GM12878 (cell line): ENCODE results near the gene AMHR2. TPM values are rescaled to one million over a fixed set of nuclear protein-coding genes. Genes with fewer than 3 reads are reported as not detected.

ENCODE experiments used
- ATAC-seq: fragments of 200-7000 bp; cut with Tn5 transposase; 3 replicates; pipeline ENCODE4 v1.9.1; 2020; ENCODE audit warnings: mild to moderate bottlenecking, moderate library complexity
- BruUV-seq: library from RNA; stranded (reverse); fragments of 400-500 nt; replicated peaks from 2 replicates; lab custom pipeline; 2021; lab: Mats Ljungman, UMichigan
- CTCF ChIA-PET: fragments of 300-600 bp; sonication (Branson Sonifier 250); formaldehyde crosslinking; extraction: SDS; loops from one replicate; lab custom pipeline; 2021; ENCODE audit warnings: inconsistent platforms; lab: Yijun Ruan, JAX
- POLR2A ChIA-PET: fragments of 350-600 bp; formaldehyde crosslinking; extraction: SDS; loops from one replicate; lab custom pipeline; 2021; ENCODE audit warnings: inconsistent platforms; lab: Charles Lee
- RAD21 ChIA-PET: fragments of 300-600 bp; sonication (Branson Sonifier 250); formaldehyde crosslinking; loops from one replicate; lab custom pipeline; 2023; ENCODE audit warnings: antibody characterized with exemption; ENCODE audit not compliant: unreplicated experiment; lab: Charles Lee
- SMC1A ChIA-PET: fragments of 300-600 bp; sonication (Branson Sonifier 250); formaldehyde crosslinking; loops from one replicate; lab custom pipeline; 2023; ENCODE audit not compliant: unreplicated experiment, uncharacterized antibody; lab: Charles Lee
- DNase-seq: peaks from one replicate; pipeline ENCODE4 v3.0.0-alpha.2; 2011; ENCODE audit warnings: low read depth, low spot score
- FAIRE-seq: peaks from 3 replicates; lab custom pipeline; 2011; peaks lifted over from hg19 to GRCh38; lab: Jason Lieb, UNC
- H2AFZ ChIP-seq: 2 replicates; pipeline ENCODE4 v1.6.0; 2011; ENCODE audit warnings: low read depth, low read length, control low read depth; ENCODE audit not compliant: control insufficient read depth
- H3K27ac ChIP-seq: 2 replicates; pipeline ENCODE4 v1.5.1; 2011; ENCODE audit warnings: control low read depth; ENCODE audit not compliant: control insufficient read depth, insufficient read depth
- H3K27me3 ChIP-seq, 2 experiments: replicated peaks in 1 of 2; 2 replicates each; pipeline versions ENCODE4 v1.6.0 to v1.6.1; 2011; ENCODE audit warnings: low read length in 1 of 2; ENCODE audit not compliant: control insufficient read depth in 2 of 2, insufficient read depth in 2 of 2
- H3K36me3 ChIP-seq, 2 experiments: 2 replicates each; pipeline ENCODE4 v1.5.1; 2011; ENCODE audit warnings: low read length in 1 of 2; ENCODE audit not compliant: control insufficient read depth in 2 of 2, insufficient read depth in 2 of 2
- H3K4me1 ChIP-seq: 2 replicates; pipeline ENCODE4 v1.6.1; 2011; ENCODE audit warnings: mild to moderate bottlenecking, low read length, moderate library complexity, mixed read lengths; ENCODE audit not compliant: control insufficient read depth, insufficient read depth
- H3K4me2 ChIP-seq: 2 replicates; pipeline ENCODE4 v1.6.0; 2011; ENCODE audit warnings: control low read depth; ENCODE audit not compliant: control insufficient read depth, insufficient read depth
- H3K4me3 ChIP-seq: fragments of 200-600 bp; sonication (generic); 2 replicates; pipeline ENCODE4 v1.5.1; 2016
- H3K79me2 ChIP-seq: 2 replicates; pipeline ENCODE4 v1.6.0; 2011; ENCODE audit warnings: low read length; ENCODE audit not compliant: control insufficient read depth, insufficient read depth
- H3K9ac ChIP-seq: 2 replicates; pipeline ENCODE4 v1.8.0; 2011; ENCODE audit warnings: low read length, control low read depth, mixed read lengths; ENCODE audit not compliant: control insufficient read depth, insufficient read depth
- H3K9me3 ChIP-seq: replicated peaks from 3 replicates; pipeline ENCODE4 v1.5.1; 2011; ENCODE audit warnings: mild to moderate bottlenecking, low read length; ENCODE audit not compliant: control insufficient read depth, insufficient read depth
- H4K20me1 ChIP-seq: 2 replicates; pipeline ENCODE4 v1.6.0; 2011; ENCODE audit not compliant: control insufficient read depth, insufficient read depth
- ASH2L ChIP-seq: fragments of 300-600, 200-600 bp; sonication (generic); IDR thresholded peaks from 2 replicates; pipeline ENCODE4 v1.6.1; 2017; ENCODE audit warnings: low read depth, mild to moderate bottlenecking, borderline replicate concordance
- CREB1 ChIP-seq: IDR thresholded peaks from 2 replicates; pipeline ENCODE4 v1.6.1; 2012; ENCODE audit warnings: low read depth, mild to moderate bottlenecking, inconsistent platforms
- ELK1 ChIP-seq: IDR thresholded peaks from 2 replicates; pipeline ENCODE4 v1.6.1; 2012; ENCODE audit warnings: low read depth, low read length, improper control_type of control experiment
- HDAC6 ChIP-seq: fragments of 200-600 bp; sonication (generic); IDR thresholded peaks from one replicate; pipeline ENCODE4 v1.8.0; 2017; ENCODE audit warnings: antibody characterized with exemption; ENCODE audit not compliant: unreplicated experiment
- IKZF2 ChIP-seq, 2 experiments: fragments of 450-650 bp; IDR thresholded peaks; 2 replicates each; pipeline ENCODE4 v1.6.1; 2017; ENCODE audit warnings: mild to moderate bottlenecking in 2 of 2, moderate library complexity in 2 of 2
- MAX ChIP-seq: IDR thresholded peaks from 2 replicates; pipeline ENCODE4 v1.6.1; 2012; ENCODE audit warnings: low read depth, low read length, improper control_type of control experiment
- MTA3 ChIP-seq: IDR thresholded peaks from 2 replicates; pipeline ENCODE4 v1.6.1; 2012; ENCODE audit warnings: low read length, inconsistent platforms, borderline replicate concordance
- NR2F1 ChIP-seq: fragments of 450-650 bp; conservative IDR thresholded peaks from 2 replicates; pipeline ENCODE4 v1.6.1; 2017; ENCODE audit warnings: mild to moderate bottlenecking
- PKNOX1 ChIP-seq: fragments of 450-650 bp; IDR thresholded peaks from 2 replicates; pipeline ENCODE4 v1.6.1; 2016; ENCODE audit warnings: mild to moderate bottlenecking
- PRDM15 ChIP-seq: fragments of 450-650 bp; formaldehyde crosslinking; IDR thresholded peaks from 2 replicates; pipeline ENCODE4 v1.4.0; 2020; ENCODE audit warnings: mild to moderate bottlenecking, moderate library complexity
- RB1 ChIP-seq: fragments of 450-650 bp; formaldehyde crosslinking; IDR thresholded peaks from 2 replicates; pipeline ENCODE4 v1.6.1; 2017; ENCODE audit warnings: mild to moderate bottlenecking, borderline replicate concordance
- RBBP5 ChIP-seq: fragments of 200-600 bp; sonication (generic); conservative IDR thresholded peaks from 2 replicates; pipeline ENCODE4 v1.6.1; 2016
- RELB ChIP-seq: fragments of 450-650 bp; IDR thresholded peaks from 2 replicates; pipeline ENCODE4 v1.6.1; 2017; ENCODE audit warnings: low read depth, mild to moderate bottlenecking, moderate library complexity
- ZNF24 ChIP-seq: fragments of 450-650 bp; IDR thresholded peaks from 2 replicates; pipeline ENCODE4 v1.6.1; 2017; ENCODE audit warnings: antibody characterized with exemption, mild to moderate bottlenecking
- WGBS: methylation state at CpG from one replicate; pipeline ENCODE4 v1.1.6; 2016; ENCODE audit warnings: low lambda C conversion rate; ENCODE audit not compliant: insufficient replicate concordance, insufficient coverage; ENCODE audit errors: missing lambda C conversion rate; 5-methylcytosine and 5-hydroxymethylcytosine counted together
- in situ Hi-C: fragments of 300-500 bp; cut with MboI; formaldehyde crosslinking; loops from 9 replicates; pipeline ENCODE4 v1.14.3; 2018; ENCODE audit warnings: mixed read lengths
- intact Hi-C: fragments of 100-400 bp; cut with micrococcal nuclease; formaldehyde crosslinking; loops from one replicate; pipeline ENCODE4 v1.14.2; 2022; ENCODE audit not compliant: unreplicated experiment
- polyA plus RNA-seq, 11 experiments: library from polyadenylated mRNA; depleted of rRNA in 4 of 11; unstranded in 6 of 11; stranded (reverse) in 5 of 11; fragments of >200 nt; fragmentation: Nextera tagmentation in 4 of 11; fragmentation: Illumina TruSeq in 1 of 11; extraction: Ambion mirVana in 4 of 11; extraction: Trizol in 1 of 11; gene quantifications; 1 replicate in 1 of 11; 2 replicates in 10 of 11; pipeline versions ENCODE4 v1.2.1 to v1.2.3, GENCODE V29; 2011 to 2016; ENCODE audit warnings: inconsistent platforms in 2 of 11, missing spikeins in 2 of 11, low read depth in 1 of 11
- total RNA-seq, 4 experiments: library from RNA; depleted of rRNA in 3 of 4; stranded (reverse); fragments of >200 nt in 3 of 4; fragmentation: Illumina TruSeq in 1 of 4; extraction: Trizol in 1 of 4; gene quantifications; 2 replicates each; pipeline versions ENCODE4 v1.2.1 to v1.2.3, GENCODE V29; 2013 to 2021

Gene AMHR2
- total and polyA plus RNA-seq, 10 of the 15 experiments (the other 5 are each of a cell fraction or from before 2014, with no cell fraction given): 0.06 TPM; not detected in 9

GRCh38 chr12:53452159-53453077, 28.8 kb downstream of the AMHR2 start:
- ChIA-PET CTCF (interaction anchor here (0.6 to 4.9 kb wide), 4 partner anchors 23 to 124 kb away, joined by 3 to 30 read pairs (median 3); no protein-coding TSS in a partner anchor), RAD21 (no interaction called here), SMC1A (interaction anchor here (0.6 to 1.0 kb wide), 2 partner anchors 24 to 42 kb away, joined by 3 read pairs; no protein-coding TSS in a partner anchor), POLR2A (interaction anchor here (0.6 to 1.2 kb wide), 4 partner anchors 19 to 272 kb away, joined by 3 to 4 read pairs (median 4); partner anchors contain the start of genes CSAD and ZNF740)
- in situ Hi-C loops: no loop called here
- Histone ChIP-seq H3K36me3 (peaks cover 7 to 31% of the 10 kb centered on the region in 2 experiments), H3K27ac (peak overlapping the region; percentile 92), H3K9ac (peak overlapping the region; percentile 96), H4K20me1 (peaks cover 10% of the 10 kb centered on the region), H2AFZ (no peak overlapping the region), H3K9me3 (no peaks in the 10 kb centered on the region), H3K4me1 (peaks cover 5% of the 10 kb centered on the region), H3K4me2 (peak overlapping the region; percentile 83), H3K27me3 (no peaks in the 10 kb centered on the region), H3K79me2 (peaks cover 45% of the 10 kb centered on the region), H3K4me3 (peak overlapping the region; percentile 97)
- BruUV-seq: no TSS peak
- DNase-seq: no peak
- peak; percentile 80 for ATAC-seq
- intact Hi-C loops: loop anchor here (2.0 to 5.0 kb wide), 2 partner anchors 50 to 72 kb away; partner anchors contain the start of genes SP1 and TARBP2
- no peak for FAIRE-seq
- 1% methylated on average over 38 of the region's 82 CpGs for WGBS
- TF ChIP-seq IKZF2 (IDR thresholded peaks at IDR 0.05) (peak in 1 of 2 experiments; percentile 51; a peak in 3 of 4 replicates), HDAC6 (no peak), CREB1 (peak; percentile 42; the same call in 1 of the 2 replicates), MTA3 (no peak), PKNOX1 (peak; percentile 31), MAX (peak; percentile 44; the same call in 1 of the 2 replicates), ELK1 (peak; percentile 36; the same call in 1 of the 2 replicates), NR2F1 (peak; percentile 57; the same call in 1 of the 2 replicates), RB1 (peak; percentile 80; the same call in 1 of the 2 replicates), RELB (0 out of 2 replicates have a peak, but pooled peaks have one; percentile 36), ZNF24 (no peak), RBBP5 (peak; percentile 83; the same call in 1 of the 2 replicates), PRDM15 (CRISPR knock-in tag) (no peak), ASH2L (peak; percentile 93)
